NCI-H1694 (cell line): ENCODE results near the gene LRRC75B.

Experiments
- DNase-seq: peaks from one replicate; lab custom pipeline; 2025; lab: John Stamatoyannopoulos, UW

Gene LRRC75B

DNA sequence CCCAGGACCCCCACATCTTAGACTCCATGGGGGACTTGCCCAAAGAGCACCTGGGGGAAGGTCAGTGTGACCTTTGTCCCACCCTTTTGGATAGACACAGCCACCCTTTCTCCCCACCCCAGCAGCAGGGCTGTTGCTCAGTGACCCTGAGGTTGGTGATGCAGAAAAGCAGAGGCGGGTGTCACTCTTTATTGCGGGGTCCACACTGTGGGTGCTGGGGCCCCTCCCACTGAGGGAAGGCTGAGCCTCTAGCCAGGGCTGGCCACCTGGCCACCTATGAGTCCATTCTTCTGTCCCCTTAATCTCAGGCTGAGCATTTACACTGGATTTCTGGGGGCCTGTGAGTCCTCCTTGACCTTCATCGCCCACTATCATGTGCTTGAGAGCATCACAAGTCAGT lies 7.4 kb downstream of the LRRC75B start:
- DNase-seq: no peak

DNA sequence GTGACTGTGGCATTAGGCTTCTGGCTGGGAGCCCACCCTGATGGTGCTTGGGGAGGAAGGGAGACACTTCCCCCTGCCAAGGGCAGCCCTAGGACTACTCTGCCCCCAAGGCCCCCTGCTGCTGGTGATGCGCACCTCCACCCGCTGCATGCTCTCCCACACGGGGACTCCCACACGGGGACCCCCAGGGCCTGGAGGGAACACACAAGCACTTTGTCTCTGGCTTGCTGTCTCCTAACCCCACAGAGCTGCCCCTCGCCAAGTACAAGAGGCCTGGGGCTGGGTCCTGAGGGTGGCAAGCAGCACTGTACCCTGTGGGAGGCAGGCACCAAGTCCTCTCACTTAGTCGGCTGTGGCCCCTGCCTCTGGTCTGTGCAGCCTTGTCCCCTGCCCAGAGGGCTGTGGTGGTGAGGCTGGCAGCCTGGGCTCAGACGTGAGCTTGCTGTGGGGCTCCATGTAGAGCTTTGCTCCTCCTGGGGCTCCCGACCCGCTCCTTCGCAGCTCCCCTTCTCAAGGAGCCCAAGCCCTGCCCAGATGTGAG lies 7.9 kb downstream of the LRRC75B start:
- DNase-seq: no peak

GRCh38 chr22:24584166-24584790 lies 8.6 kb downstream of the LRRC75B start:
- no peak for DNase-seq

GRCh38 chr22:24583221-24584165 lies 9.4 kb downstream of the LRRC75B start:
- peak; percentile 6 for DNase-seq

DNA sequence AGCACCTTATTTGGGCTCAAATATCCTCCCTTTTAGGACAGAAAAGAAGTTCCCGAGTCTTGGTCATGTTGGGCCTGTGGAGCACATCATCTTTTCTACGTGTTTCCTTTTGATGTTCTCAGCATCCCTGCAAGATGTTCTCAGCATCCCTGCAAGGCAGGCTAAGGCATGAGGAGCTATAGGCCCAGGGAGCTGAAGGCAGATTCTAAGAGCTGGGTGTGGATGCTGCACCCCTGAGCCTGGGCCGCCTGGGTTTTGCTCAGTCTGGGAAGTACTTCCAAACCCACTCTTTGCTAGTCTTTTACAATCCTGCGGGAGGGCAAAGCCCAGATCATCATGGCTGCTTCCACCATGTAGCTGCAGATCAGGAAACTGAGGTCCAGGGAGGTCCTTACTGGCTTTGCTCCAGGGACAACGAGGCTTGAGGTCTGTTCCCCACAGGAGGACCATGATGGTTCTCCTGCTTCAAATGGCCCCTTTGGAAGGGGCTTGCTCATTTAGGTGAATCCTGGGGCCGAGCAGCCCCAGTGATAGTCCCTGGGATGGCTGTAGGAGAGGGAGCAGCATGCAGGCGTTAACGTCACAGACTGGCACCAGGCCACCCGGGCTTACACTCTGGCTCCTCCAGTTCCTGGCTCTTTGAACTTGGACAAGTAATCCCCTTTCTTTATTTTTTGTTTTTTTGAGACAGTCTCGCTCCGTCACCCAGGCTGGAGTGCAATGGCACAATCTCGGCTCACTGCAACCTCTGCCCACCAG lies 10.6 kb downstream of the LRRC75B start:
- no peak for DNase-seq

GRCh38 chr22:24580276-24580675 lies 12.6 kb downstream of the LRRC75B start:
- DNase-seq: no peak

DNA sequence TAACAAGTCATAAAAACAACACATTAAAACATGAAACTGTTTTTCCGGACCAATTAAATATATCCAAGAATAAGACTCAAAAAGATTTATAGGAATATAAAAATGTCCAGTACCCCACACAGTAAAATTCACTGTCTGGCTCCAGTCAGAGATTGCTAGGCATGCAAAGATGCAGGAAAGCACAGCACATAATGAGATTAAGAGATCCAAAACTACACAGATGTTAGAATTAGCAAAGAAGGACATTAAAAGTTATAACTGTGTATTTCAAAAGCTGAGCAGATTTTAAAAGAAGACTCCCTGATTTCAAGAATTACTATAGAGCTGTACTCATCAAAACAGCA lies 13.6 kb downstream of the LRRC75B start:
- no peak for DNase-seq

- no peak for DNase-seq
These were observed 14.3 kb downstream of the LRRC75B start for GRCh38 chr22:24578355-24579257.

GRCh38 chr22:24576778-24577177 lies 16.1 kb downstream of the LRRC75B start:
- DNase-seq: no peak

GRCh38 chr22:24571266-24571665 lies 21.6 kb downstream of the LRRC75B start:
- no peak for DNase-seq

DNA sequence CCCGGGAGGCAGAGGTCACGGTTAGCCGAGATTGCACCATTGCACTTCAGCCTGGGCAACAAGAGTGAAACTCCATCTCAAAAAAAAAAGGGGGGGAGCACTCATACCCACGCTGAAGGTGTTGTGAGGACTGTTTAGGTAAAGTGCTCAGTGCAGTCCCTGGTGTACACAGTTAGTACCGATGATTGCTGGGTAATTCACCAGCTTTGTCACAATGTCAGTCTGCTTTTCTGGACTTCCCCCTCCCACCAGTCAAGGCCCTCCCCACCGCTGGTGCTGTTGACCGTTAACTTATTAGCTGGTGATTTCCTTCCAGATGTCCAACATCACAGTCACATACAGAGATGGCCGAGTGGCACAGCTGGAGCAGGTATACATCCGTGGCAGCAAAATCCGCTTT lies 25.2 kb downstream of the LRRC75B start:
- no peak for DNase-seq

DNA sequence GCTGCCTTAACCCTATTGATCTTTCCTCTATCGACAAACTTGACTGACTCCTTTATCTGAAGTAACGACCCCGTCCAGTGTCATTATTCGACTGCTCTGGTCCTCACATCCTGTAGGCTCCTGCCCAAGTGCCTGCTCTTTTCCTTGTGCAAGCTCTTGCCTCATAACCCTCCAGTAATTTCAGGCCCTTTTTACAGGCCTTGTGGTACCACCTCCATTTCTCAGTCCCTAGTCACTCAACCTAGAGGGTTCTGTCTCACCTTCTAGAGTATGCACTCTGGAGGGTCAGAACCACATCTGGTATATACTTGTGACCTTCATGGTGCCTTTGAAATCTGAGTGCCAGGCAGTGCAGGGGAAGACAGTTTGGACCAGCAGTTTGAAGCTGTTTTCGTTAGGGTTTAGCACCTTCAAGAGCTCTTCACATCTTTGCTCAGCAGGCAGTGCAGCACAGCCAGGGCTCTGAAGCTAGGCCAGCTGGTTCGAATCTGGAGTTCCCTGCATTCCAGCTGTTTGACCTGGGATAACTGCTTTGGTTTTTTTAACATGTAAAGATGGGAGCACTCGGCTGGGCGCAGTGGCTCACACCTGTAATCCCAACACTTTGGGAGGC lies 25.9 kb downstream of the LRRC75B start:
- no peak for DNase-seq

DNA sequence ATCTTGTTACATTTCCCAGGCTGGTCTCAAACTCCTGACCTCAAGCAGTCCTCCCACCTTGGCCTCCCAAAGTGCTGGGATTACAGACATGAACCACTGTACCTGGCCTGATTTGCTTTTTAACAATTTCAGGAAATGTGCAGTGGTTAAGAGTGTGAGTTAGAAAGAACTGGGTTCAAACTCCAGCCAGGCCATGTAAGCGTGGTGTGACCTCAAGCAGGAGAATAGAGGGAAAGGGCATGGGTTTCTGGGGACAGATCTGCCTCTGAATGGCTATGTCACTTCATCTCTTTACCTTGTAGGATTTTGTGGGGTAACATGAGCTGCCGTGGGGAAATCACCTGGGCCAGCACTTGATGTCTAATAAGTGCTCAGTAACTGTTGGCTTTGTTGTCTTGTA lies 27.8 kb downstream of the LRRC75B start:
- DNase-seq: no peak

DNA sequence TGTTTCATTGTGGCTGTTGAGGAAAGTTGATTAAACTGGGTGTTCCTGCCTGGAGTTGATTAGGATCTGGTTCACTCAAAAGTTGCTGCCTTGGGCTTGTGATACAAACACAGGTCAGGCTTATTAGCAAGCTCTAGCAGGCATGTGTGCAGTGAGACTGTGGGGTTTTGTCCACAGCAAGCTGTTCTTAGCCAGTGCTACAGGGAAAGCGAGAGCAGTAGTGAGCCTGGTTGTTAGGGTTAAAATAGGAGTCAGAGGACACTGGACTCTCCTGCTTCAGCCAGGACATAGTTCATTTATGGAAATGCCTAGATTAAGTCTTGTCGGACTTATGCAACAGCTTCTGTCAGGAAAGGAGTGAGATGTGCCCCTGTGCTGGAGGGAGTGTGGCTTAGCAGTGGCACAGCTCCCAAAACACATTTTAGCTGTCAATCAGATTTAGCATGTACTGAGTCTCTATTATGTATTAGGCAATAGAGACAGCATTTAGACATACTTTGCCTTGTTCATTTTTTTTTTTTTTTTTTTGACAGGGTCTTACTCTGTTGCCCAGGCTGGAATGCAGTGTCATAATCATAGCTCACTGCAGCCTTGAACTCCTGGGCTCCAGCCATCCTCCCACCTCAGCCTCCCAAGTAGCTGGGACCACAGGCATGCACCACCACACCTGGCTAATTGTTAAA lies 28.4 kb downstream of the LRRC75B start:
- DNase-seq: no peak

DNA sequence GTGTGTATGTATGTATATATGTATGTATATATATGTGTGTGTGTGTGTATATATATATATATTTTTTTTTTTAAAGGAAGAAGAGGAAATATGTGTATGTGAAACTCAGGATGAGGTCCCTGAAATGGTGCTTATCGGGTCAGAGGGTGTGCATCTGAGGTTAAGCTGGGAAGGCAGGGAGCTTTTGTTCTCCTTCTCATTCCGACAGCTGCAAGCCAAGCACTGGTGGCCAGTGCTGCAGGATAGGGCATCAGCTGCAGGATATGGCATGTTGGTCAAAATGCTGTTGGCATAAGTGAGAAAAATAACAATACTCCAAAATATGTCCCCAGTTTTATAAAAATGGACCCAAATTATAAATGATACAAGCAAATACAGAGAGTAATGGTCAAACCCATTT lies 29.6 kb downstream of the LRRC75B start:
- DNase-seq: no peak

DNA sequence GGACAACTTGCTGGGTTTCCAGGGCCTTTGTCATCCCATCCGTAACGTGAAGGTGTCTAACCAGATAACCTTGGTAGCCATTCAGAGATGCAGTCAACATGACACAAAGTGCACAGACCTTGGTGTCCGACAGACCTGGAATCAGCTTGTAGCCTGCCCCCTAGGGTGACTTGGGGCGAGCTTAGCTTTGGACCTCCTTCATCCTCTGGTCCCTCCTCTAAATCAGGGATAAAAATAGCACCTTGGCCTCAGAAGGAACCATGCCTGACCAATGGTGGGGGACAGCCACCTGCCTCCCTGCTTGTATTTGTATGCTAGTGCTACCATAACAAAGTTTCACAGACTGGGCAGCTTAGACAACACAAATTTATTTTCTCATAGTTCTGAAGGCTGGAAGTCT lies 33.4 kb downstream of the LRRC75B start:
- DNase-seq: no peak

GRCh38 chr22:24555165-24556039 lies 37.5 kb downstream of the LRRC75B start, which contains the start of gene SNRPD3:
SNRPD3 (plus strand) TSS chr22:24555999; CDS start chr22:24557675, 1,676 bp downstream.
- peak; percentile 95 for DNase-seq

DNA sequence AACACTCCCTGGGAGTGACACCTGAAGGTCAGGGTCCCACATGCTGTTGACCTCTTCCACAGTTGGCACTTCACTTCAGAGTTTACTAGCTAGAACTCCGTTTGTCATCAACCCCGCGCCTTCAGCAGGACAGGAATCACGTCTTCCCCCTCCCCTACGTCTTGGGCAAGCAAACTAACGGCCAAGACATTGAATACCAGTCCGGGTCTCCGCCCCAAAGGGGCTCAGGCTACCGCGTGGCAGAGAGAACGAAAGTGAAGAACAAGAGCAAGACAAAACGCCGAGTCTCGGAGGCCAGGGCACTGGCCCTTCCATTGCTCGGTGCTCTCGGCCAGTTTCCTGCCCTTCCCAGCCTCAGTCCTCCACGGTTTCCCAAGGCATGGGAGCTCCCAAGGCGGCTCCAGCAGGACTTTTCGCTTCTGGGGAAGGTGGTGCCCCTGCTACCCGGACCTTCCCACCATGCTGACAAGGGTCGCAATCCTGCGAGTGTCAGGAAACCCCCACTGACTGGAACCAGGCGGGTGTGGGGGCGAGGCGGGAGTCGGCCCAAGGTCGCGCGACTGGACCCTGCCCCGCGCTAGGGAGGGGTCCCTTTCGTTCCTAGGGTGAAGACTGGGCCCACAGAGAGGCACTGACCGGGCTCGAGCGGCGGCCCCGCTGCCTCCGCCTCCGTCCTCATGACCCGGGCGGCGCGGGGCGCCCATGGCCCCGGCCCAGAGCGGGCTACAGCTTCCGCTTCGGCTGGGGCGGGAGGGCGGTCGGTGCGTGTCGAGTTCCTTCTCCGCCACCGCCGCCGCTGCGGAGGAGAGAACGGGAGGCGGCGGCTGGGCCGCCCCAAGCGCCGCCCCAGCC lies 38.3 kb downstream of the LRRC75B start, which contains the start of gene GUCD1:
TSS of gene GUCD1 (minus strand) at position 826 of the 852 bp plus-strand sequence. CDS start at position 679, 147 bp downstream.
- no peak for DNase-seq
